Measurements from ENCODE around the gene LHFPL2.

DNA sequence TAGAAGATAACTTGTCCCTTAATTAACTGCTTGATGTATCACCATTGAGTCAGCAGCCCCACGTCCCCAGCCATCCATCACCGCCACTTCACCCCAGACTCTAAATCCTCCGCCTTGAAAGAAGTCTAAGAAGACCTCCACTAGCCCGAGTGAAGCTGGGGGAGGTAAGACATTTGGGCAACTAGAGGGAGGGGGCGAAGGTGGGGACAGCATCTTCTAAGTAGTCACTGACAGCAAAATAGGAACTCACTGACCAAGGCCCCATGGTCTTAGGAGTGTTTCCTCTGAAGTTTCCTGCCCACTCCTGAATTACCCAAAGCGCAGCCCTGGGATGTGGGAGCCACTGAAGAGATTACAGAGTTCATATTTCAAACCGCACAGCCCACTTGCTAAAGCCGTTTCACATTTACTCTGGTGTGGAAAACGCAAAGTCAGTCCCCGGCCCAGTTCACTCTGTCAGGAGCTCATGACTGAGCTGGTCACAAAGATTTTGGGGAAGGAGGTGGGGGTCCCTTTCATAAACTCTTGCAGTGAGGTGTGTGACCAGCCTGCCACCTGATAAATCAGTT, 107.4 kb downstream of the LHFPL2 start:
- TF ChIP-seq, protein P1, sequence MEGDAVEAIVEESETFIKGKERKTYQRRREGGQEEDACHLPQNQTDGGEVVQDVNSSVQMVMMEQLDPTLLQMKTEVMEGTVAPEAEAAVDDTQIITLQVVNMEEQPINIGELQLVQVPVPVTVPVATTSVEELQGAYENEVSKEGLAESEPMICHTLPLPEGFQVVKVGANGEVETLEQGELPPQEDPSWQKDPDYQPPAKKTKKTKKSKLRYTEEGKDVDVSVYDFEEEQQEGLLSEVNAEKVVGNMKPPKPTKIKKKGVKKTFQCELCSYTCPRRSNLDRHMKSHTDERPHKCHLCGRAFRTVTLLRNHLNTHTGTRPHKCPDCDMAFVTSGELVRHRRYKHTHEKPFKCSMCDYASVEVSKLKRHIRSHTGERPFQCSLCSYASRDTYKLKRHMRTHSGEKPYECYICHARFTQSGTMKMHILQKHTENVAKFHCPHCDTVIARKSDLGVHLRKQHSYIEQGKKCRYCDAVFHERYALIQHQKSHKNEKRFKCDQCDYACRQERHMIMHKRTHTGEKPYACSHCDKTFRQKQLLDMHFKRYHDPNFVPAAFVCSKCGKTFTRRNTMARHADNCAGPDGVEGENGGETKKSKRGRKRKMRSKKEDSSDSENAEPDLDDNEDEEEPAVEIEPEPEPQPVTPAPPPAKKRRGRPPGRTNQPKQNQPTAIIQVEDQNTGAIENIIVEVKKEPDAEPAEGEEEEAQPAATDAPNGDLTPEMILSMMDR (IDR thresholded peaks at IDR 0.05 in 2 of 3, conservative IDR thresholded peaks at IDR 0.05 in 1 of 3; ENCODE audit: insufficient read depth in 2 of 3, low read depth in 1 of 3, low read length in 3 of 3) = no peak
- no peak for TF ChIP-seq RFX5 (IDR thresholded peaks at IDR 0.05; ENCODE audit: low read depth, low read length)
- no peak for TF ChIP-seq HDAC1 (IDR thresholded peaks at IDR 0.05)
- no peak for TF ChIP-seq ZKSCAN1 (IDR thresholded peaks at IDR 0.05; ENCODE audit: low read depth, low read length)

All from K562 (cell line).